Stimulated activated CD4-positive, alpha-beta T cell treated with anti-CD3 and anti-CD28 coated beads, Interleukin-2, amount 100 ng/mL, for 24 hours (primary cell): Measurements from ENCODE around the gene BLACAT1.
"Not testable (repeated sequence)": the region's sequence is repeated elsewhere in the genome, so short reads cannot be mapped to it uniquely, and the experiment has no call there.

Experiments
- DNase-seq, 2 donors: peaks; one replicate each; pipeline ENCODE4 v3.0.0-alpha.2; 2020

BLACAT1 gene

DNA sequence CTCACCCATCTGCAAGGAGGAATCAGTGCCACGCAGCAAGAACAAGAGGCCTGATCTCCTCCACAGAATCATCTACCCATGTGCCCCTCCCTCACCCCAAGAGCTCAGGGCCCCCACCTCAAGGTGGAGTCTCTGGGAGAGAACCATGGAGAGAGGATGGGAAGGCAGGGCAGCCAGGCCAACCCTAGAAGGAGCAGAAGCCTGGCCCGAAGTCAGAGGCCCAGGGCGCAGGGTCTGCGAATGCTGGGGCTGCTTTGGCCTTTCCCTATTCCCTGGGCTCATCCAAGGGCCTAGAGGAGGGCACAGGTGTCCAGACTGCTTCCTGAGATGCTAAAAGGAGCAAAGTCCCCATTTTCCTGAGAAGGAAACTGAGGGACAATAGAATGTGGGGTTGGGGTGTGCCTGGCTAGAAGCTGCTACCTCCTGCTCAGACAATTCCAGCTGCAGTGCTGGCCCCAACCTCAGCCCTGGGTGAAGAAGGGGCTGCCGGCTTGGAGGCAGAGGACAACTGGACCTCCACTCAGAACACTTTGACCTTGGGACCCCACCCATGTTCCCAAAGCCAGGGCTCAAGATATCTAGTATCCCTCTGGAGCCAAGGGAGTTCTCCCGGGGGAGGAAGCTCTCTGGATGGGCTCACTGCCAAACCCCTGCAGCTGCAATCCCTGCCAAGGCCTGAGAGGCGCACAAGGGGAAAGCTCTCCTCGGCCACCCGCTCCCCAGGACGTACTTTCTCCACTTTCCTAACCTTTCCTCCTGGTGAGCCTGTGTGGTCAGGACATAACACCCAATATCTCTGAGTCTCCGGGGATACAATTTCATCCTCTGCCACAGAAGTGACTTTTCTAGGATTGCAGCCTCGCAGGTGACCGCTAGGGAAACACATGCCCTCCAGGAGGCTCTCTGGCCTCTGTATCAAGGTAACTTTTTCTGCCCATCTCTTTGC, 17.4 kb downstream of the BLACAT1 start:
- DNase-seq: no peak

DNA sequence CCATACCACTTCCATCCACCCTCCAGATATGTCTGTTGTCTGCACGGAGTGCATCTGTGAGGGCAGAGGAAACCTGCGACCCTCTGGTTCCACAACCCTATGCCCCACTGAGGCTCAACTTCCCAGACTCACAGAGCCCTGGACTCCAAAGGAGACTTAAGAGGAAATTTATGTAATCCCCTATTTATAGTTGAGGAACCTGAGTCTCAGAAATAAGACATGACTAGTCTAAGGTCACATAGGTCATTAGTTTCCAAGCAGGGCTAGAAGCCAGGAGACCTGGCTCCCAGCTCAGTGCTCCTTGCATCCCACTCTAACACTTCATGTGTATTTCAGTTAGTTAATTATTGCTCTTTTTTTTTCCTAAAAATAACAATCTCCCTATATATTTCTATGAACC, 18.3 kb downstream of the BLACAT1 start:
- DNase-seq: no peak

DNA sequence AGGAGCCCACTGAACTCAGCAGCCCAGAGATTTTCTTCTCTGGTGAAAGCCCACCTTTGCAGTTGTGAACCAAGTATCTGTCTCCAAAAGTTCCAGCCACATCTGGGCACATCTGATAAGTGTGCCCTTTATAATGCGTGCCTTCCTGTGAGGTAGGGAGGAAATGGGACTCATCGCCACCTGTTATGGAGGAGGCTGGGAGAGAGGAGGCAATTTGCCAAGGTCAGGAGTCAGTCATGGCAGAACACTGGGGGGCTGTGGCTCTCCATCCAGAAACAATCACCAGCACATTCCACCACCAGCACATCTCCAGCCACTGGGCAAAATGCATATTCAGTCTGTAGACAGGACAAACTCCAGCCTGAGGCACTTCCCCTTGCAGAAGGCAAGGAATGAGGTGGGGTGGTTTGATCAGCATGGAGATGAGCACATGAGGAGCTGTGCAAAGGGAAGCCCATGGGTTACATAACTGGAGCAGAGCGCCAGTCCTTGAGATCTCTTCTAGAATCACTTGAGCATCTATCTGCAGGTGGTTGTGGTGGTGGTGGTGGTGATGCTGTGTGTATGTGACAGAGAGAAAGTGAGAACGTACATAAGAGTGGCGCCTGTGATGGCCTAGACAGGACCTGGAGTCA, 19.0 kb downstream of the BLACAT1 start:
- no peak for DNase-seq

- DNase-seq: no peak
These were observed 20.0 kb downstream of the BLACAT1 start for GRCh38 chr1:205435578-205436573.

DNA sequence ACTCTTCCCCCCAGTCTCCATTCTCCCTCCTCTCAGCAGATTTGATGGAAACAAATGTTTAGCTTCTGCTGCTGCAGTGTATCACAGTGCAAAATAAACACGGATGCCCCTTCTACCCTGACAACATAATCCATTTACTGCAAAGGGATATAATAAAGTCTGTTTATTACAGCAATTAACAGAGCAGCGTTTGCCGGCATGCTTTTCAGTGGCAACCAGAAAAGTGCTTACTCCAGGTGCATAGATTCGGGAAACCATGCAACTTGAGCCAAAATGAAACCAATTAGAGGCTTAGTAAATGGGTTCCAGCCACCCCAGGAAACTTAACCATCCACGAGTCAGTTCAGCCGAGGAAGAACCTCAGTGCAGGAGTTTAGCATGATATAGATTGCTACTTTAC, 21.1 kb downstream of the BLACAT1 start:
- DNase-seq: no peak

- DNase-seq: not testable (repeated sequence)
These were observed 23.2 kb downstream of the BLACAT1 start for GRCh38 chr1:205432692-205433091.

DNA sequence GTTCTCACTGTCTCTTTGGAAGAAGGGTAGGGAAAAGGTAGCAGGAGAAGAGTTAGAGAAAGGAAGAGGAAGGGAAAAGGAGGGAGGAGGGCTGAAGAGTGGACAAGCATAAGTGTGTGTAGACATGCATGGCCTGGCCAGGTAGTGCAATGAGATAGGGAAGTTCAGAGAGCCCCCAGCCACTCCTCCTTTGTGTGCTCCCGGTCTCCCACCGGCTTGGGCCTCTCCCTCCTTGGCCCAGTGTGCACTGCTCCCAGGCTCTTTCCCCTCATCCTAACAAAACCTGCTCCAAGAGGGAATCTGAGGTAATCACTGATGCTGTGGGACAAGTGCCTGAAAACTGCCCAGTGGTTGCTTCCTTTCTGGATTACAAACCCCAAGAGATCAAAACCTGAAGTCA, 23.7 kb downstream of the BLACAT1 start:
- DNase-seq: no peak

GRCh38 chr1:205430696-205431305, 25.0 kb downstream of the BLACAT1 start:
- peak; percentile 57 to 68 for DNase-seq

GRCh38 chr1:205429762-205430695, 25.8 kb downstream of the BLACAT1 start:
- DNase-seq: no peak

GRCh38 chr1:205424901-205425600, 30.8 kb downstream of the BLACAT1 start:
- DNase-seq: no peak

DNA sequence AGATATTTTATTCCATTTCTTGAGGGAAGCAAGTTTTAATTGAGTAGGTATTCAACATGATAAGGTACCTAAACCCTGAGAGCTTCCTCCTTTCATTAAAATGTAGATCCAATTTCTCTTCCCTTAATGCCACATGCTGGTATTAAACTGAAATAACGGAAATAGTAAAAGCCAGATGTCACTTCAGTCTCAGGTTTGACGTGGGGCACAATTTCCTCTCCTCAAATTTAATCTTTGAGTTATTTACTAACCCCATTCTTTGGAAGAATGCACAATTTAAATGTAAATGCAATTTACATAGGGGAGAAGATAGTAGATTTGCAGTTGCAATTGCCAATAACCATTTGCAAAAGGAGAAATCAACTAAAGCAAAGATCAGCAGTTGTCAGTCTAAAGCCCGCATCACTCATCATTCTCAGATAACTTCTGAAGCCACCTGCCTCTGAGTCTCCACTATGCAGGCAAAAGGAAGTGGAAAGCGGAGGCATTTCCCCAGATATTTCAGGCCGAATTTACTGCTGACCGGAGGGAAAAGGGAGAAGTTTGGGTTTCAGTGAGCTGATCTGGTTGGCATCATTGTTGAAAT, 31.9 kb downstream of the BLACAT1 start:
- no peak for DNase-seq

DNA sequence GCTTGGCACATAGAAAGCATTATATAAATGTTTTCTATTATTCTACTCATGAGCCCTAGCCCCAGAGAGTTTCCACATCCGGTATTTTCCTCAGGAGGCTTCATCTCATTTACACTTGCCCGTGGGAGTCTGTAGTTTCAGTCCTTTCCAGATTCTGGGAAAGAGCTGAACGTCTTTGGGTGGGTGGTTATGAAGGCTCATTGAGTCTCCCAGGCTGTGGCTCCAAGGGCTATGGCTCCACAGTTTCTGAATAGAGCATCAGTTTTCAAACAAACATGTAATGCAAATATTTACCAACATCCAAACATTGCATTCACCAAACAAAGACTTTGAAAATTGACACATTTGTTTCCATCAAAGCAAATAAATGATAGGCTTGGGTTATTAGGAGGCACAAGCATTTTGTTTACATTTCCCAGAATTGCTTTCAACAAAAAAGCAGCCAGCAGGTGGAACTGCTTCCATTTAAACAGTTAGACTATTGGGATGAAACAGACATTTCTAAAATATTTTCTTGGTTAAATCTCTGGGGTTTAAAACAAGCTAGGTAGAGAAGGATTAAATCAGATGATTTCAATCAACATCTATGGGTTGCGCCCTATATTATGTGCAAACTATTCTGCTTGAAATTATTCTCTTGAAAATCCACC, 32.7 kb downstream of the BLACAT1 start:
- DNase-seq: no peak

- DNase-seq: no peak
These were observed 34.0 kb downstream of the BLACAT1 start, which contains the start of gene LEMD1 for GRCh38 chr1:205421798-205422197. TSS of gene LEMD1 (minus strand) at chr1:205422056. CDS start at chr1:205420536, 1,520 bp downstream.

DNA sequence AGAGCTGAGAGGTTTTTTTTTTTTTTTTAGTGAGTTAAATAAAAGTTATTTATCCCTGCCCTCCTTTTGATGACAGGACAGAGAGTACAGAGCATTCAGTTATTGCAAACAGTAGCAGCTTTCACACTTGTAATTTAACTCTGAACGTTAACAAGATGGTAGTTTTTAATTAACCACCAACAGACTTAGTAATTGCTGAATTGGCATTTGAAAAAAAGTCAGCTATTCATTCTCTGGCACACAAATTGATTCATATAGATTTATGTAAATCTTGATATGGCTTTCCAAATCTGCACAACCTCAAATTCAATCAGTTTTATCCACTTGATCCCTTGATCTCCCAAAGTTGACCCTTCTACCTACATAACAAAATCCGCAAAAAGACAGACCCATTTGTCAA, 34.9 kb downstream of the BLACAT1 start:
- DNase-seq: no peak

DNA sequence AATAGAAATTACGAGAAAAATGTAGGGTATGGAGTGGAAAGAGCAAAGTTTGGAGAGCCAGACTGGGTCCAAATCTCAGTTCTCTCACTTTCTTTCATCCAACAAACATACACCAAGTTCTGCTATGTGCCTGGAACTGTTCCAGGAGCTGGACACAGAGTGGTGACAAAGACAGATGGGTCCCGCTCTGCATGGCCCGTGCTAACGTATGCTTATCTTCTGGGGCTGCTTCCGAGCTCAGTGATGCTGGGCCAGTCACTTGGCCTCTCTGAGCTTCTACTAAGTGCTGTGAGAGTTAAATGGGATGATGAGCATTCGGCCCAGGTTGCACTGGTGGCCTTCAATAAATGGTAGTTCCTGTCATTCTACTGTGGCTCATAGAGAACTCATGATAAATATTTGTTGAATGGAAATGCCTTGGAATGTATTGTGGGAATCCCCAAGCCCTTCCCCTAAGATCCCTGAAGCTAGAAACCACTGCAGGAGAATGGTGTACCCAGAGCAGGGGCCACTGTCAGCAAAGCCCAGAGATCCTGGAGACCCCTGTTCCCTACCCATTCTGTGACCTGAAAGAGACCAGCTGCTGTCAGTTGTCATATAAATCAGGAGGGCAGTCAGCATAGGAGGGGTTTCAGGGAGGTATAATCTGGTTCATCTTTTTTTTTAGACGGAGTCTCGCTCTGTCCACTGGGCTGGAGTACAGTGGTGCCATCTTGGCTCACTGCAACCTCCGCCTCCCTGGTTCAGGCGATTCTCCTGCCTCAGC, 37.8 kb downstream of the BLACAT1 start:
- DNase-seq: no peak

- DNase-seq: no peak
These were observed 39.5 kb downstream of the BLACAT1 start for GRCh38 chr1:205416322-205416721.

DNA sequence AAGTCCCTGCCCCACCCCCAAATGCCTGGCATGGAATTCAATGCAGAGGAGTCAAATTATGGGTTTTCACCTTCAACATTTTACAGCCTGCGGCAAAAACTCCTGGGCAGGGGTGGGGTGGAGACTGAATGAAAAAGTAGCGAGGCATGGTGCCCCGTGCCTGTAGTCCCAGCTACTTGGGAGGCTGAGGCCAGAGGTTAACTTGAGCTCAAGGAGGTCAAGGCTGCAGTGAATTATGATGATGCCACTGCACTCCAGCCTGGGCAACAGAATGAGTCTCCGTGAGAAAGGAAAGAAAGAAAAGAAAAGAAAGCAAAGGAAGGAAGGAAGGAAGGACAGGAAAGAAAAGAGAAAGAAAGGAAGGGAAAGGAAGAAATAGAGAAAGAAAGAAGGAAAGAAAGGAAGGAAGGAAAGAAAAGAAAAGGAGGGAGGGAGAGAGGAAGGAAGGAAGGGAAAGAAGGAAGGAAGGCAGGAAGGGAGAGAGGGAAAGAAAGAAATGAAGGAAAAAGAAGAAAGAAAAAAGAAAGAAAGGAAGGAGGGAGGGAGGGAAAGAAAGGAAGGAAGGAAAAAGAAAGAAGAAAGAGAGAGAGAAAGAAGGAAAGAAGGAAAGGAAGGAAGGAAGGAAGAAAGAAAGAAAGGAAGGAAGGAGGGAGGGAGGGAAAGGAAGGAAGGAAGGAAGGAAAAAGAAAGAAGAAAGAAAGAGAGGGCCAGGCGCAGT, 45.1 kb downstream of the BLACAT1 start:
- DNase-seq: no peak

DNA sequence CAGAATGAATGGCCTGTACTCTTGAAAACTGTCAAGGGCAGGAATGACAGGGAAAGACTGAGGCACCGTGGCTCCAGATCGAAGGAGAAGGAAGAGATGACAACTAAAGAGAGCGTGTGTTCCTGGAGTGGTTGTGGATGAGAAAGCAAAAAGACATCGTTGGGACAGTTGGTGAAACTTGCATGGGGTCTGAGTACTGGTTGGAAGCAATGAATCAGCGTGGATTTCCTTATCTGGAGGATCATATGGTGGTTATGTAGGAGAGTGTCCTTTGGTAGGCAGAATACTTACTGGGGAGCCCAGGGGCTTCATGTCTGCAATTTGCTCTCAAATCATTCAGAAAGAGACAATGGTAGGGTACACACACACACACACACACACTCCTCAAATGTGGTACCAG, 47.9 kb downstream of the BLACAT1 start:
- DNase-seq: no peak
